H54 (cell line): ENCODE measurements around the gene CDPF1.

Experiments
- DNase-seq: peaks from one replicate; pipeline ENCODE4 v3.0.0; 2011; ENCODE audit warnings: low spot score, mixed read lengths; ENCODE audit not compliant: insufficient read length
- FAIRE-seq: peaks from 3 replicates; lab custom pipeline; 2011; peaks lifted over from hg19 to GRCh38; lab: Jason Lieb, UNC
- POLR2A ChIP-seq: IDR thresholded peaks from 2 replicates; pipeline ENCODE4 v1.6.1; 2011; ENCODE audit warnings: low read depth, mild to moderate bottlenecking, low read length

Gene CDPF1

DNA sequence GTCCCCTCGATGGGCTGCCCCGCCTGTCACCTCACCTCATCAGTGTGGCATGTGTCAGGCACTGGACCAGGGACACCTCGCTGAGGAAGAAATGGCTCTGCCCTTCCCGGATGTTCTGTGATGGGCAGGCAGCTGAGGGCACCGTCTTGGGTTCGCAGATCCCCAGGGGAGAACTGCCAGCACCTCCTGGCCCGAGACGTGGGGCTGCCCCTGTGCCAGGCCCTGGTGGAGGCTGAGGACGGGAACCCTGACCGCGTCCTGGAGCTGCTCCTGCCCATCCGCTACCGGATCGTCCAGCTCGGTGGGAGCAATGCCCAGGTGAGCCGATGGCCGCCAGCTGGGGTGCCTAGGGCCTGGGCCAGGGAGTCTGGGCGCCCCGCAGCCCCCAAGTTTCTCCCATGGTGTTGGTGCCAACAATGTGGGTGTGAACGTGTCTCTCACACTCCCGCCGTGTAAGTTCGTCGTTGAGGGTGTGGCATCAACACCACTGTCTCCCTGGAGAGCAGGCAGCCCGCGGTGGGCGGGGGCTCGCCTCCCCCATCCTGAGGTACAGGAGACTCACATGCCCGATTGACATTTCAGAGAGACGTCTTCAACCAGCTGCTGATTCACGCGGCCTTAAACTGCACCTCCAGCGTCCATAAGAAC is 39.3 kb upstream of the CDPF1 start:
- FAIRE-seq (no peak), DNase-seq (no peak)
- no peak for TF ChIP-seq POLR2A

DNA sequence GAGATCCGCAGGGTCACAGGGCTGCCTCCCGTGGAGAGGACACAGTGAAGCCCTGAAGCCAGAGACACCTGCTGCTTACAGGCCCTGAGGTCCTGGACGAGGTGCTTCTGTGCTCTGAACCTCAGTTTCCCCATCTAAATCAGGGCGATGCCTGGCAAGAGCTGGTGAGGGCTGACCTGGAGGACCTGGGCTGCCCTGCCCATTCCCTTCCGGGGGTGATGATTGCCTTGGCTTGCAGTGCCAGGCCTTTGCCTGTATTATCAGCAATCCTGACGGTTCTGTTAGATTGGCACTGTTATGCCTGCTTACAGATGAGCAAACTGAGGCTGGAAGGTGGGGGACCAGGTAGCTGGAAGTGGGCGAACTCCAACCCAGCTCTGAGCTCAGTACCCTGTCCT is 38.8 kb upstream of the CDPF1 start:
- TF ChIP-seq POLR2A = no peak
- FAIRE-seq (no peak), DNase-seq (no peak)

DNA sequence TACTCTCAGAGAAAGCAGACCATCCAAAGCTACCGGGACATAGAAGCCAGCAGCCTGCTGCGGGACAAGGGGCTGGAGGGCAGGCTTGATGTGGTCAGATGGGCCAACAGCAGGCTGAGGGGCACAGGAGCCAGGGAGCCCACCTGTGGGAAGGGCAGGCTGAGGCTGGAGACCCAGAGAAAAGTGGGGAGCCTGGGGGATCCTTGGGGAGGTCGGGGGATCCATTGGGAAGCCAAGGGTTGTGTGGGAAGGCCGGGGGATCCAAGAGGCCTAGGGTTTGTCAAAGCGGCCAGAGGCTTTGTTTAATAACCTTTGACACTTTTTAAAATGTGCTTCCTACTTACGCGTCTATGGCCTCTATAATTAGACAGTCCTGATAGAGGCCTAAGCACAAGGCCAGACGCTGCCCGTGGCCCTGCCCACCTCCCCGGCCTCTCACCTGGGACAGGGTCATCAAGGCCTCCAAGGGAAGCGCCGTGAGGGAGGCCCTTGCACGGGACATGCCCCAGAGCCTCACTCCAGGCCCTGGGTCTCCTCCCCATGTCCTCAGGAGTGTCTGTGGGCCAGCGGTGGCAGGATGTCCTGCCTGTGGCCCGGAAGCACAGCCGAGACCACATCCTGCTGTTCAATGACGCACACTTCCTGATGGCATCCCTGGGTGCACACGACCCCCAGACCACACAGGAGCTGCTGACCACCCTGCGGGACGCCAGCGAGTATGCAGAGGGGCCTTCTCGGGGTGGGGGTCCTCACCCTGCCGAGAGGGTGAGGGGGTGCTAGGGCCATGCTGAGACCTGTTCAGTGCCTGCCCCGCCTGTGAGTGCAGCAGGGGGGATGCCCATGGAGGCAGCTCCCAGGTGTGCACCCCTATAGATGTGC is 38.0 kb upstream of the CDPF1 start:
- FAIRE-seq (no peak), DNase-seq (no peak)
- no peak for TF ChIP-seq POLR2A

DNA sequence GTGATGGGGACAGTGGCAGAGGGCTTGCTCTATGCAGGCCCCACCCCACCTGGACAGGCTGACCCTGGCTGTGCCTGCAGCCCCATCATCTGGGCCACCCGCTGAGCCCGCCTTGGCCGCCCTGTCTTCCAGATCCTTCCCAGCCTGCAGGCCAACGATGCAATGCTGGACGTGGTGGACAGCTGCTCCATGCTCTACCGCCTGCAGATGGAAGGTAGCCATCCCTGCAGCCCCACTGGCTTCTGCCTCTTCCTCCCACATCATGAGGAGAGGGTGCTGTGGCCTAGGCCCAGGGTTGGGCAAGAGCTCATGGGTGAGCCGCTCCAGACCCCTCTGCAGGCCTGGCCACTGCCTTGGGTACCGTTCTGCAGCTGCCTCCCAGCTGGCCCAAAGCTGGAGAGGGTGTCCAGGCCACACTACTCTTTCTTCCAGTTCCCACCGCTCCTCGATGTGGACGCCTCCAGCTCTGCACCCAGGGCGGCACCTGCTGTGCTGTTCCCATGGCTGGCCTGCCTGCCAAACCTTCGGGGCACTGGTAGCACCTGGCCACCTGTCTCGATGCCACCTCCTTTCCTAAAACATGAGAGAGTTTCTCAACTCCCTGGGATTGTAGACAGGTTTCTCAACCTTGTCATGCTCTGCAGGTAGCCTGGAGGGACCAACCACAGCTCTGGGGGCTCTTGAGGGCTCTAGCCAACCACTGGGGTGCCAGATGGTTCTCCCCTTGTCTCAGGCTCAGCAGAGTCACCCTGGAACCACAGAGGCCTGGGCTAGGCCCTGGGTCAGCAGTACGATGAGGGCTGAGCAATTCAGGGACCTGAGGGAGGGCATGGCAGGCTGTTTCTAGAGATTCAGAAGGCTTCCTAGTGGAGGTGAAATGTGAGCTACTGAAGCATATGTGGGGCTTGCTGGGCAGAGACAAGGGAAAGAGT is 37.1 kb upstream of the CDPF1 start:
- no peak for FAIRE-seq
- no peak for DNase-seq
- no peak for TF ChIP-seq POLR2A

DNA sequence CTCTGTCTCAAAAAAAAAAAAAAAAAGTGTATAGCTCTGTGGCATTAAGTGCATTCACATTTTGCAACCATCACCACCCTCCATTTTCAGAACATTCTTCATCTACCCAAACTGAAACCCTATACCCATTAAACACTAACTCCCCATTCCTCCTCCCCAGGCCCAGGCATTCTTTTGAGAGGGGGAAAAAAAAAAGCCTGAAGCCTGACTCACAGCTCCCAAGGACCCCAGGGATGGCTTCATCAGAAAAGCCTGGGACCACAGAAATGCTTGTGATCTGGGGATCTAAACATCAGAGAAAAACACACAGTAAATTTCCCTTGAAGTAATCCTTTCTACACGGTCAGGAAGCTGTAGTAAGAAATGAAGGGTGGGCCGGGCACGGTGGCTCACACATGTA is 35.9 kb upstream of the CDPF1 start:
- TF ChIP-seq POLR2A = no peak
- FAIRE-seq = no peak
- no peak for DNase-seq

DNA sequence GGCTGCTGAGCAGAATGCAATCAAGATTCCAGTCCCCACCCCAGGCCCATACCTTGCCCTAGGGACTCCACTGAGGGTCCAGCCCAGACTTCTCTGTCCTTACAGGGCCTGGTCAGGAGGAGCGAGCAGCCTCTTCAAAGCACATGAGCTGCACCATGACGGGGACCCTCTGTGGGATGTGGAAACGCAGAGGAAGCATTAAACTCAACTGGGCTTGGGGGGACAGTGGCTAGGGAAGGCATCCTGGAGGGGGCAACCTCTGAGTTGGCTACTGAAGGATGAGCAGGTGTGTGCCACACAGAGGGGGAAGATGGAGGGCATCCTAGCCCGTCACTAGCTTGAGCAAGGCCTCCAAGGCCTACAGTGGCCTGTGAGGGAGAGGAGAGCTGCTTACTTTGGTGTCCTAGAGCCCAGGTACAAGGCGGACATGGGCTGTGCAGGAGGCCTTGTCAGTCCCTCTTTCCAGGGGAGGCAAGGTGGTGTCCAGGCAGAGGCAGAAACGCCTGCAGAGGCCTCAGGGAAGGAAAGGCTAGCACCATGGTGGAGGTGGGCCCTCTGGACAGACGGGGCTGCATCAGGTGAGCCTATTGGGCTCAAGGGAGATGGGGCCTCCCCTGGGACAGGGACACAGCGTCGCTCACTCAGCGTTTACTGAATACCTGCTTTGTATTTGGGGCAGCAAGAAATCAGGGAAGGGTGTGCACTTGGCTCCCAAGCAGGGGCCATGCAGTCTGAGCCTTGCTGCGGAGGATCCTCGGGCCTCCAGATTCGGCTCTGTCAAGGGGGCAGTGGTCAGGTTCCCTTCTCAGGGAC is 32.0 kb upstream of the CDPF1 start:
- DNase-seq (no peak), FAIRE-seq (no peak)
- TF ChIP-seq POLR2A = no peak

DNA sequence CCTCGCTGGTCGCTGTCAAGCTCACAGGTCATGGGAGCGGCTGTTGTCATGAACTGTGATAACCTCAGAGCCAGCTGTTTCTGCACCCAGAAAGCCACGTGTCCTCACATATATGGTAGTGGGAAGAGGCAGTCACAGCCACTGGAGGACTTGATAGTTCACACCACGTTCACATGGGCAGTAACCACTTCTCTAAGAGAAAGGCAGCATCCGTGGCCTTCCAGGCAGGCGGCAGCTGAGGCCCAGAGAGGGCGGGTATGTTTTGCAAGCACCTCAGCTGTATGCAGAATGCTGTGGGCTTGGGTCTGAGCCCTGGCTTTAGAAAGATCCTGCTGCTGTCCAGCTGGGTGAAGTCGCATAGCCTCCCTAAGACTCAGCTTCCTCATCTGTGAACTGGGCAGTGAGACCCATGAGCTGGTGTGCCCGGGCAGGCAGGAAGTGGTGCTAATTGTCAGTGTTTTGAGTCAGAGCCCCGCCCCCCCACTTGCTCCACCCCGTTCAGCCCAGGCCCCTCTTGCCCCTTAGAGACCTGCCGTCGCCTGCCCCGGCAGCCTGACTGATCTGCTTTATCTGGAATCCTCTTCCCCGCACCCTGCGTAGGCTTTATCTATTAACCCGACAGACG is 31.0 kb upstream of the CDPF1 start:
- DNase-seq = no peak
- FAIRE-seq = no peak
- no peak for TF ChIP-seq POLR2A

DNA sequence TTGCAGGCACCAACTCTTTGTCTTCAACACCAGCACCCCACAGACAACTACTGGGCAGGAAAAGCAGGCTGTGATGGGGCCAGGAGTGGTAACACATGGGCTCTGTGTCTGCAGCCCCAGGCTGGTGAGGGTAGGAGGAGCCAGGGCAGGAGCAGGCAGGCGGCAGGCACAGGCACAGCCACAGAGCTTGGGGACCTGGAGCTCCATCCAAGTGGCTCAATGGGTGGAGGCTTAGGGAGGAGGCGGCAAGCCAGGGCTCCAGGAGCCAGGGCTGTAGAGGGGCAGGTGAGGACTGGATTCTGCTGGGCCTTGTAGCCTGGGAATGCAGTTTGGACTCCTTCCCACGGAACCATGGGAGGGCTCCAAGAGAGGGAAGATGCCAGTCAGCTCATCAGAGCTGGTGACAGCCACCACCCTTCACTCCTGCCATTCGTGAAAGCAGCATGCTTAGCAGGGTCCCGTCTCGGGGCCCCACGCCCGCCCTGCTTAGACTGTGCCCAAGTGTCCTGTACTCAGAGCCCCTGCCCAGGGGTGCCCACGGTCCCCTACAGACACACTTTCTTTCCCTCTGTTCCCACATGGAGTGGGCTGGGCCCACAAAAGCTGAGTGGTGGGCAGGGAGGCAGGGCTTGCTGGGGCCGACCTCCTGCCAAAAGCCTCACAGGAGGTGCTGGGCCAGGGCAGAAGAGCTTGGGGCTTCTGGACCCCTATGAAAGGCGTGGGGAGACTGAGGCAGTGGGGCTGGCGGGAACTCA is 30.1 kb upstream of the CDPF1 start:
- no peak for FAIRE-seq
- DNase-seq = no peak
- TF ChIP-seq POLR2A = no peak

DNA sequence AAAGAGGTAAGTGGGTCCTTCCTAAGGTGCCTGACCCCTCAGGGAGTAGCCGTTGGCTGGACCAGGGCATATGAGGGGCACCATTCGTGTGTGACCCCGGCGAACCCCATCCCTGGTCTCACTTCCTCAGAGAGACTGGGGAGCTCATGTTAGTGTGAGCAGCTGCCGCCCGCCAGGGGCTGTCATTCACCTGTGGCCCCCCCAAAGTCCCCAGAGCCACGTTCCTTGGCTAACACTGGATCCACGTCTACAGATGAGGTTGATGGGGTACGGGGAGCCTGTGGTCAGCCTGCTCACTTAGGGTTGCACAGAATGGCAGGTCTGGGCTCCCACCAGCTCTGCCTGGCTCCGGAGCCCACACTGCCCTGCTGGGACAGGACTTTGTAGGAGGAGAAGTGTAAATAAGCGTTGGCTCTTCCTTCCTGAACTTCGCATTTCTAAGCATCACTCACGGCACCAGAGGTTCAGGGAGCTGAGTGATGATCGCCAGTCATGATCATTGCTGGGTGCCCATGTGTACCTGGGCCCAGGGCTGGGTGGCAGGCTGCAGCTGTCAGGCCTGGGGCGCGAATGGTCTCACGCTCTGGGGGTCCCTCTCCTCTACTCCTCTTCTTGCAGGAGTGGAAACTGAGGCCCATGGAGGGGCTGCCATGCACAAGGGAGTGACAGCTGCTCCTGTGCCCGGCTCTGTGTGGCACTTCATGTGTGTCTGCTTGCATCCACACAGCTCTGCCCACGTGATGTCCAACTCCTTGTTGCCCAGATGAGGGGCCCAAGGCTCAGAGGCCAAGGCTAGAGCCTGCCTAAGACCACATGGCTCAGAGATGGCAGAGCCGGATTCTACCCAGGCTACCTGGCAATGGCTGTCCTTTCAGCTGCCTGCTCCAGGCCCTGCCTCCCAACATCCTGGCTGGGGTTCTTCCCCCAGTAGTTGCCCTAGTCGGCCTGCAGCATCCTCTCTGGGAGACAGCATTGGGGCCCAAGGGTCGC is 28.9 kb upstream of the CDPF1 start:
- no peak for DNase-seq
- no peak for FAIRE-seq
- no peak for TF ChIP-seq POLR2A

DNA sequence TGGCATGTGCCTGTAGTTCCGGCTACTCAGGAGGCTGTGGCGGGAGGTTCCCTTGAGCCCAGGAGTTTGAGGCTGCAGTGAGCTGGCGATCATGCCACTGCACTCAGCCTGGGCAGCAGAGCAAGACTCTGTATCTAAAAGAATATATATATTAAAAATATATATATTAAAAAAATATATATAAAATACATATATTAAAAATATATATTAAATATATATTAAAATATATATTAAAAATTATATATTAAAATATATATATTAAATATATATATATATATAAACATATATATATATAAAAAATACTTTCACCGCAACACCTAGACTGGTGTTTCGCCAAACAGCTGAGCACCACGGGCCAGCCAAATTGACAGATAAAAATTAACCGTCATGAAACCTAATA is 26.5 kb upstream of the CDPF1 start:
- no peak for TF ChIP-seq POLR2A
- DNase-seq = no peak
- no peak for FAIRE-seq
